ENCODE results near the gene SCAMP4.
A peak's percentile ranks its signal among the peaks of the same experiment; 100 is the strongest.

- TF ChIP-seq MXI1 (conservative IDR thresholded peaks at IDR 0.05; ENCODE audit: poor library complexity, severe bottlenecking) (peak; percentile 95), CTCF (IDR thresholded peaks at IDR 0.05; ENCODE audit: poor library complexity, severe bottlenecking) (peak; percentile 28), EZH2 (IDR thresholded peaks at IDR 0.05; ENCODE audit: borderline replicate concordance, insufficient read depth, low read length, poor library complexity, severe bottlenecking) (no peak), EP300 (conservative IDR thresholded peaks at IDR 0.05; ENCODE audit: poor library complexity, severe bottlenecking) (peak; percentile 23), REST (IDR thresholded peaks at IDR 0.05; ENCODE audit: borderline replicate concordance) (no peak)
These were observed 29.3 kb upstream of the SCAMP4 start for GRCh38 chr19:1875646-1876495.
